Stimulated activated CD4-positive, alpha-beta T cell treated with anti-CD3 and anti-CD28 coated beads, Interleukin-12 subunit alpha, Interleukin-12 subunit beta, amount 100 ng/mL, for 48 hours (primary cell): Measurements from ENCODE around the gene ZNF14.
"Not testable (repeated sequence)": the region's sequence is repeated elsewhere in the genome, so short reads cannot be mapped to it uniquely, and the experiment has no call there.

Experiments used
- DNase-seq, 3 donors: peaks; one replicate each; pipeline ENCODE4 v3.0.0-alpha.2; 2020; ENCODE audit warnings: low read depth in 2 of 3, low spot score in 1 of 3

ZNF14 gene

DNA sequence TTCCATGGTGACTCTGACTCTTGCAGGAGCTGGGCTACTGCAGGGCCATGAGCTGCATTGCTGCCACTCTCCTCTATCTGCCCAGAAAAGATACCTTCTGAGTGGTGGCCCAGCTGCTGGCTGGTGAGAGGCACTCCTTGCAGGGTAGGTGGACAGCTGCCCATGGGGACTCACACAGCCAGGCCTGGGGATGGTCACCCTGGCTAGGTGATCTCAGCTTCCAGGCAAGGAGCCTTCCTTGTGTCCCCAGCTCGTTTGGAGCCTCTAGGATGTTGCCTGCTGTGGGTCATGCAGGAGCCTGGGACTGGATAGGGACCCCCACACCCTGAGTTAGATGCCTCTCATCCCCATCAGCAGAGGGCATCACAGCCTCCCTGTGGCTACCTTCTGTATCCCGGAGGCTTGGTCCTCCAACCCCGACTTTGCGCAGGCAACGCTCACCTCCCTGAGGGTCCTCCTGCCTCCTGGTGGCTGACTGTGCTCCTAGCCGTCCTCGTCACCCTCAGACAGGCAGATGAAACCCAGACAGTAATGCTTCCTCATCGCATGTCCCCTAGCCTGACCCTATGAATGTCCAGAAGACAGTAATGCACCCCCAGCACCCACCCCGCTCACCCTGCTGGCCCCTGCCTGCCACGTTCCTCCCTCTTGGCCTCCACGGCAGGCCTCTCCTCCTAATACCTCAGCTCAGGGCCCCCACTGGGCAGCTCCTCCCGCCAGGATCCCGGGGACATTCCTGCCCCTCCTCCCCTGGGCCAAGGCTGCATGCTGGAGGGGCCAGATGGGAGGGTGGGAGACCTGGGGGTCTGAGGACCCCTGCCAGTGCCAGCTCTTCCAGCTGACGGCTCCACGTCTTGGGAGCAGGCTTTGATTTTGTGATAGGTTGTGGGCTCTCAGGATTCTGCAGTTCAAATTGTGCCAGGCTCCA is 13.6 kb upstream of the ZNF14 start:
- no peak for DNase-seq

- DNase-seq = no peak
Observed at GRCh38 chr19:19745496-19746285, 12.8 kb upstream of the ZNF14 start.

GRCh38 chr19:19744641-19745040 is 11.7 kb upstream of the ZNF14 start:
- no peak for DNase-seq

GRCh38 chr19:19743921-19744320 is 11.0 kb upstream of the ZNF14 start:
- not testable (repeated sequence) for DNase-seq

DNA sequence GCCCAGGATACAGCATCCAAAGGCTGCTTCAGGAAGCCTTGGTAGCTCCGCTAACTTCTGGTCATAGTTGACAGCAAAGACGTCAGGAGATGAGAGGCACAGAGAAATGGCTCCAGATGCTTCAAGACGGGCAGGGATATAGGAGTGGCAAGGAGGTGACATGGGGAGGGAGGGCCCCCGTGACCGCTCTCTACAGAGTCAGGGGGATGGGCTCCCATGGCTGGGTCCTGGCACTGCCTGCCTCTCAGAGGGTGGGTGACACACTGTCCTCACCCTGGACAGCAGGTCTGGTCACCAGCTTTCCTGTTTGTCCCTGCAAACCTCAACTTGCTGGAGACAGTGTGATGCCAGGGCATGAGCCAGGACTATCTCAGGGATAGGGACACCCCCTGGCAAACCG is 10.3 kb upstream of the ZNF14 start:
- DNase-seq = no peak

DNA sequence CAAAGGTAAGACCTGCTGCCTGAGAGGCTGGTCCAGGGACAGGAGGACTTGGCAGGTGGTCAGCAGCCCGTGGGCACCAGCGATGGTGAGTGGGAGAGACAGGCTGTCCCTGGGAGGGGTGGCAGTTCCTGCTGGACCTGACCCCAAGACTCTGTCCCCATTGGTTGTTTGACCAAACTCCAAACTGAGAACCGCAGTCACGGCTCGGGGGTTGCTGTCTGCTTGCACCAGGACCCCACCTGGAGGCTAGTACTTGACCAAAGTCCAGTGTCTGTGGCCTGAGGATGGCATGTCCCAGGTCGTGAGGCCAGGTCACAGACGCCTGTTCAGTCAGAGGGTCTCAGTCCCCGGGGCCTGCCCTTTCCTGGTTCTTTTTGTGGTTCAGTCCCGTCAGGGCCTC is 9.9 kb upstream of the ZNF14 start:
- no peak for DNase-seq

DNA sequence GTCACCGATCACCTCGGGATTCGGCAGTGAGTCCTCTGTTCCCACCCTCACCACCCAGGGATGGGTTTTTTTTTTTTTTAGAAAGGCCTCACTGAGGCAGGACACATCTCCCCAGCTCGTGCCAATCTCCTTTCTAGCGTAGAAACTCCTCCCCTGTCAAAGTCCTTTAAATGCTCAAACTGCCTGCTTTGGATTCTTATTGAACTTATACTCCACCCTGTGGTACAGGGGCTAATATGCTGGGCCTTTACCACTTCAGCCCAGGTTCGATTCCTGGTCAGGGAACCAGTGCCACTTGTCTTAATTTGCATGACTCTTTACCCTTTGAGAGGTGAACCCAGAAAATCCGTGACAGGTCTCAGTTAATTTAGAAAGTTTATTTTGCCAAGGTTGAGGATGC is 8.3 kb upstream of the ZNF14 start:
- DNase-seq = no peak

- no peak for DNase-seq
Observed at GRCh38 chr19:19740755-19741154, 7.8 kb upstream of the ZNF14 start.

DNA sequence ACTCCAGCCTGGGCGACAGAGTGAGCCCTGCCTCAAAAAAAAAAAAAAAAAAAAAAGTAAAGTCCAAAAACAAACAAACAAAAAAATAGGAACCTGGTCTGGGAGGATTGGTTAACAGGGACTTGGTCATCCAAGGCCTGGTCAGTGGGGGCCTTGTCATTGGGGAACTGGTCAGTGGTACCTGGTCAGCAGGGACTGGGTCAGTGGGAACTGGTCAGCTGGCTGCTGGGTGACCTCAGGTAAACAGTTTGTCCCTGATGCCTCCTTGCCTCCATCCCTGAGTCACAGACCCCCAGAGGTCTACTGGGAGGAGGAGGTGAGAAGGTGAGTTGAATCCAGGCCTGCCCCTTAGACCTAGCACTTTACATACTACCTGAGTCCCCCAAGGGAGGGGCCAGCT is 5.7 kb upstream of the ZNF14 start:
- DNase-seq = no peak

DNA sequence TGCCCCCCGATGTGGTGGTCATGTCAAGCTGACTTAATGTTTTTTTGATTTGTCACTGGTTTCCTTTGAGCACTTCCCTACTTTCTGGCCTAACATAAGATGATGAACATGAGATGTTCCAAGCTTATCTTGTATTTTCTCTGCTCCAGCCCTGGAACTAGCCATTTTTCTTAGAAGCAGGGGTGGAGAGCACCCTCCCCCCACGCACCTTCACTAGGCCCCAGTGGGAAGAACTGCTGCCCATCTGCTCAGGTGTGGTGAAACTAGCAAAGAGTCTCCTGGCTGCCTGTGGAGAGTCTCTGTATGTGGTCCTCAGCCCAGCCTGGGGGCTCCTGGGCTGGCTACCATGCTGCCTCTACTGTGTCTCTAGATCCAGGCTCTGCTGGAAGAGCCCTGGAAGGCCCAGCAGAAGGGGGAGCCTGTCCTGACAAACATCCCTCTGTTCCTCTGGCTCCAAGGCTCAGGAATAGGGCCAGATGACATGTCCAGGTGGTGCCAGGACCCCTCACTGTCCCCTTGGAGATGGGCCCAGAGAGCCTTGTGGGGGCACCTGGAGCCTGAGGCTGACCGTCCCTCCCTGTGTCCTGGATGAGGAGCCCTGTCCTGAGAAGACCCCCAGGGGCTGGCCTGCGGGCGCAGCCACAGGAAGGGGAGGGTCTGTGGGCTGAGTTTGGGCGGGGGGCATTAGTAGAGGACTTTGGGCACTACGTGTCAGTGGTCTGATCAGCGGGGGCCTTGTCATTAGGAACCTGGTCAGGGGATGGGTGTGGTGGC is 4.8 kb upstream of the ZNF14 start:
- DNase-seq = no peak

DNA sequence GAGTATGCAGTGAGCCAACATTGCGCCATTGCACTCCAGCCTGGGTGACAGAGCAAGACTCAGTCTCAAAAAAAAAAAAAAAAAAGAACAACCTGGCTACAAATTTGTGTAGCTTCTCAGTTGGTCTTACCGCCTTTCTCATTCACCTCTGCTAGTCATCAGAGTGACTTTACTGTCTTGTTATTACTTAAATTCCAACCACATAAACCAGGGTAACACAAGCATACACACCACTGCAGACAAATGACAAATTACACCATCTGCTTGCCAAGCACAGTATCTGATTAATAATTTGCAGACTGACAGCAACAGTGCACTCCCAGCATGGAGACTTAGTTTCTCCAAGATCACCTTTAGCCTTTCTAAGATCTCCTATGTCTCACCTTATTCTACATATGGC is 11.0 kb downstream of the ZNF14 start:
- DNase-seq = no peak

GRCh38 chr19:19719798-19720197 is 13.1 kb downstream of the ZNF14 start:
- DNase-seq = no peak

- DNase-seq = no peak
Observed at GRCh38 chr19:19711934-19712828, 20.7 kb downstream of the ZNF14 start.

- DNase-seq = no peak
Observed at GRCh38 chr19:19711306-19711933, 21.5 kb downstream of the ZNF14 start.

- no peak for DNase-seq
Observed at GRCh38 chr19:19710506-19710905, 22.4 kb downstream of the ZNF14 start.

- no peak for DNase-seq
Observed at GRCh38 chr19:19704836-19705235, 28.1 kb downstream of the ZNF14 start.

DNA sequence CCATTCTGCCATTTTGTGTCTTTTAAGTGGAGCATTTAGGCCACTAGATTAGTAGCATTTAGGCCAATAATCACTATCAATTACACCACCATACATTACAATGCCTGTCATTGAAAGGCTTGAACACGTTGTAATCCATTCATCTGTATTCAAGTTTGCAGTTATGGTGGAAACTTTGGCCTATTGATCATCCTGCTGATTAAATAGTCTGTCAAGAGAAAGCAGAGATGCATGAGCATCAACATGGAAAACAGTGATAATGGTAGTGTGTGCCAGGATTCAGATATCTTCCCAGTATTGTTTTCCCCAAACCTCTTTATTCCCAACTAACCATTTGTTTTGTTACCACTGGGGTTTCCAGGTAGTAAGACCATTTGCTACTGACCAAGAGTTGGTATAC is 32.4 kb downstream of the ZNF14 start:
- not testable (repeated sequence) for DNase-seq

- DNase-seq = no peak
Observed at GRCh38 chr19:19697589-19697988, 35.3 kb downstream of the ZNF14 start.

DNA sequence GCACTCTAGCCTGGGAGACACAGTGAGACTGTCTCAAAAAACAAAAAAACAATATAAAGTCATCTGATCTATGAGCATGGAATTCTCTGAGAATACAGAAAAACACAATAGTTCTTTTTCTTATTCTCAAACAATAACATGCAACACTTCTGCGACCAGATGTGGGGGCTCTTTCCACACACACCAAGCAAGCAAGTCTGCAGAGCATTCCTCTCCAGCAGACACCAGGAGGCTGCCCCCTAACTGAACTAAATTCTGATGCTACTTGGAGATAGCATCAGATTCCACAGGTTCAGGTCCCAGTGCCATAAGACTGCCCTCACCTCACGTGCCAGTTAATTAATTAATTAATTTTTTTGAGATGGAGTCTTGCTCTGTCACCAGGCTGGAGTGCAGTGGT is 36.5 kb downstream of the ZNF14 start:
- no peak for DNase-seq

DNA sequence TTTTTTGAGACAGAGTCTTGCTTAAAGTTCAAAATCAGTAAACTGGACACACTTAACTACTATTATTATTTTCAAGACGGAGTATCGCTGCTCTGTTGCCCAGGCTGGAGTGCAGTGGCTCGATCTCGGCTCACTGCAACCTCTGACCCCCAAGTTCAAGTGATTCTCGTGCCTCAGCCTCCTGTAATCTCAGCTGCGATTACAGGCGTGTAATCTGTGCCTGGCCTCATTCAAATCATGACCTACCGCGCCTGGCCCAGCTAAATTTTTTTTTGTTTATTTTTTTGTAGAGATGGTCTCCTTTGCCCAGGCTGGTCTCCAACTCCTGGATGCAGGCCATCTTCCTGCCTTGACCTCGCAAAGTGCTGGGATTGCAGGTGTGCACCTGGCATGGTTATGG is 41.2 kb downstream of the ZNF14 start:
- no peak for DNase-seq
